Posterior cingulate gyrus (tissue), 11 donors: ENCODE results near the gene IKZF2.

Experiments used
- DNase-seq, 10 donors: peaks; one replicate each; pipeline versions ENCODE4 v3.0.0 to v3.0.0-alpha.2; 2020 to 2021; ENCODE audit warnings: mixed read lengths in 3 of 10
- intact Hi-C: fragments of 100-400 bp; cut with DNase I; formaldehyde crosslinking; loops from one replicate; pipeline ENCODE4 v1.15.1; 2023

The IKZF2 gene

GRCh38 chr2:213151437-213152064, at the start of gene IKZF2:
IKZF2 (minus strand) TSS chr2:213151612; CDS start chr2:213148629, 2,983 bp downstream.
- DNase-seq, result peak; percentile 64 to 97 (median 79)
- intact Hi-C loops, result loop anchor here (2.0 kb wide), 1 partner anchor 375 kb away; no protein-coding TSS in a partner anchor

GRCh38 chr2:213199871-213200270, 48.5 kb upstream of the IKZF2 start:
- intact Hi-C loops, result no loop called here
- DNase-seq, result no peak

- peak in 2 of 10 donors; percentile 2 to 53 for DNase-seq
- intact Hi-C loops, result no loop called here
Observed at GRCh38 chr2:213189001-213189899, 37.8 kb upstream of the IKZF2 start.

GRCh38 chr2:213188533-213188867, 37.1 kb upstream of the IKZF2 start:
- DNase-seq, result no peak
- intact Hi-C loops, result no loop called here

GRCh38 chr2:213187833-213188532, 36.6 kb upstream of the IKZF2 start:
- intact Hi-C loops, result no loop called here
- DNase-seq, result no peak

- intact Hi-C loops, result no loop called here
- DNase-seq, result no peak
Observed at GRCh38 chr2:213187386-213187785, 36.0 kb upstream of the IKZF2 start.

- DNase-seq, result no peak
- intact Hi-C loops, result no loop called here
Observed at GRCh38 chr2:213185147-213185822, 33.9 kb upstream of the IKZF2 start.

- intact Hi-C loops, result no loop called here
- DNase-seq, result no peak
Observed at GRCh38 chr2:213181712-213182111, 30.3 kb upstream of the IKZF2 start.

- DNase-seq, result no peak
Observed at GRCh38 chr2:213177679-213178078, 26.3 kb upstream of the IKZF2 start.

GRCh38 chr2:213175673-213176247, 24.3 kb upstream of the IKZF2 start:
- no peak for DNase-seq
- intact Hi-C loops, result no loop called here

More at GRCh38 chr2:213177679-213178078, 26.3 kb upstream of the IKZF2 start:
- intact Hi-C loops, result no loop called here

GRCh38 chr2:213172641-213173040, 21.2 kb upstream of the IKZF2 start:
- intact Hi-C loops, result no loop called here
- DNase-seq, result no peak

GRCh38 chr2:213171147-213171546, 19.7 kb upstream of the IKZF2 start:
- intact Hi-C loops, result no loop called here
- no peak for DNase-seq

- no peak for DNase-seq
- intact Hi-C loops, result no loop called here
Observed at GRCh38 chr2:213167271-213167930, 16.0 kb upstream of the IKZF2 start.

GRCh38 chr2:213166109-213166508, 14.7 kb upstream of the IKZF2 start:
- intact Hi-C loops, result no loop called here
- DNase-seq, result no peak

- intact Hi-C loops, result no loop called here
- no peak for DNase-seq
Observed at GRCh38 chr2:213164263-213164662, 12.9 kb upstream of the IKZF2 start.

- intact Hi-C loops, result no loop called here
- DNase-seq, result no peak
Observed at GRCh38 chr2:213162516-213163118, 11.2 kb upstream of the IKZF2 start.

- intact Hi-C loops, result no loop called here
- no peak for DNase-seq
Observed at GRCh38 chr2:213161759-213162515, 10.5 kb upstream of the IKZF2 start.

- intact Hi-C loops, result no loop called here
- no peak for DNase-seq
Observed at GRCh38 chr2:213159768-213160167, 8.4 kb upstream of the IKZF2 start.

- intact Hi-C loops, result no loop called here
- no peak for DNase-seq
Observed at GRCh38 chr2:213157242-213157641, 5.8 kb upstream of the IKZF2 start.
